ENCODE results near the gene ASIC3. TPM values are rescaled to one million over a fixed set of nuclear protein-coding genes. Genes with fewer than 3 reads are reported as not detected.
A peak's percentile ranks its signal among the peaks of the same experiment; 100 is the strongest.

Gene ASIC3
- polyA plus RNA-seq, 1 donor (not counting 4 experiments of a cell fraction or from before 2014, with no cell fraction given), result 0.35 TPM

GRCh38 chr7:151083071-151083823 lies 34.9 kb downstream of the ASIC3 start, which contains the start of gene TMUB1:
Gene TMUB1, minus strand, starts transcription at chr7:151083493. Its CDS starts 930 bp downstream, at chr7:151082563.
- Histone ChIP-seq H3K4me2 (ENCODE audit: control insufficient read depth, extremely low read depth, insufficient read depth, low read depth, low read length) (peak within 1 kb of the TSS; percentile 97), H3K9me3 (ENCODE audit: control insufficient read depth, low read depth, low read length) (no peaks in the 10 kb centered on the region), H3K79me2 (ENCODE audit: control insufficient read depth, insufficient read depth, low read length) (peaks cover 43% of the 10 kb centered on the region), H3K27me3 (ENCODE audit: control insufficient read depth, extremely low read depth, insufficient read depth, low read length) (no peaks in the 10 kb centered on the region), H4K20me1 (ENCODE audit: control insufficient read depth, extremely low read depth, insufficient read depth, low read length) (no peaks in the 10 kb centered on the region), H2AFZ (ENCODE audit: control insufficient read depth, low read length) (peak within 1 kb of the TSS; percentile 73), H3K36me3 (ENCODE audit: control insufficient read depth in 2 of 2, extremely low read depth in 1 of 2, insufficient read depth in 2 of 2, low read length in 2 of 2) (peaks cover 2 to 6% of the 10 kb centered on the region in 2 experiments), H3K9me1 (ENCODE audit: control insufficient read depth, extremely low read depth, insufficient read depth, low read length) (no peaks in the 10 kb centered on the region), H3K9ac (ENCODE audit: control insufficient read depth, extremely low read depth, insufficient read depth, low read length) (peak within 1 kb of the TSS; percentile 79), H3K27ac (ENCODE audit: control insufficient read depth, insufficient read depth, low read length) (peak within 1 kb of the TSS; percentile 52), H3K4me1 (ENCODE audit: control insufficient read depth, extremely low read depth, insufficient read depth, low read length) (peaks cover 31% of the 10 kb centered on the region), H3K4me3 (ENCODE audit: control insufficient read depth in 2 of 3, extremely low read depth in 1 of 3, insufficient read depth in 2 of 3, low read depth in 1 of 3, low read length in 3 of 3) (peak within 1 kb of the TSS; percentile 68 to 82 (median 79))
- dilution Hi-C loops (cut with MboI; ENCODE audit: extremely low pct_ligation_motif_present, low sequenced_read_pairs), result no loop called here
- TF ChIP-seq EZH2 (IDR thresholded peaks at IDR 0.05; ENCODE audit: low read length), result no peak
- no peak for TF ChIP-seq CTCF (optimal IDR thresholded peaks at IDR 0.05 in 1 of 3, IDR thresholded peaks at IDR 0.05 in 1 of 3, conservative IDR thresholded peaks at IDR 0.05 in 1 of 3; ENCODE audit: extremely low read depth in 1 of 3, insufficient read depth in 2 of 3, low read length in 3 of 3)
- DNase-seq (ENCODE audit: low read depth, low spot score) (no peak), FAIRE-seq (no peak)

GRCh38 chr7:151083824-151084160 lies 35.5 kb downstream of the ASIC3 start:
- peak overlapping the region; percentile 73 for H2AFZ ChIP-seq (ENCODE audit: control insufficient read depth, low read length)
- H3K27ac ChIP-seq (ENCODE audit: control insufficient read depth, insufficient read depth, low read length), result no peak overlapping the region
- TF ChIP-seq EZH2 (IDR thresholded peaks at IDR 0.05; ENCODE audit: low read length) (no peak), CTCF (optimal IDR thresholded peaks at IDR 0.05 in 1 of 3, IDR thresholded peaks at IDR 0.05 in 1 of 3, conservative IDR thresholded peaks at IDR 0.05 in 1 of 3; ENCODE audit: extremely low read depth in 1 of 3, insufficient read depth in 2 of 3, low read length in 3 of 3) (no peak)
- H3K4me3 ChIP-seq (ENCODE audit: control insufficient read depth in 2 of 3, extremely low read depth in 1 of 3, insufficient read depth in 2 of 3, low read depth in 1 of 3, low read length in 3 of 3), result peak overlapping the region; percentile 68 to 82 (median 79)
- peaks cover 37% of the 10 kb centered on the region for H3K4me1 ChIP-seq (ENCODE audit: control insufficient read depth, extremely low read depth, insufficient read depth, low read length)
- DNase-seq (ENCODE audit: low read depth, low spot score) (no peak), FAIRE-seq (no peak)
- dilution Hi-C loops (cut with MboI; ENCODE audit: extremely low pct_ligation_motif_present, low sequenced_read_pairs), result no loop called here
- H3K79me2 ChIP-seq (ENCODE audit: control insufficient read depth, insufficient read depth, low read length), result peaks cover 47% of the 10 kb centered on the region
- H3K9ac ChIP-seq (ENCODE audit: control insufficient read depth, extremely low read depth, insufficient read depth, low read length), result peak overlapping the region; percentile 18
- peak overlapping the region; percentile 70 for H3K4me2 ChIP-seq (ENCODE audit: control insufficient read depth, extremely low read depth, insufficient read depth, low read depth, low read length)
- peaks cover 2% of the 10 kb centered on the region in 2 experiments for H3K36me3 ChIP-seq (ENCODE audit: control insufficient read depth in 2 of 2, extremely low read depth in 1 of 2, insufficient read depth in 2 of 2, low read length in 2 of 2)
- H3K9me1 ChIP-seq (ENCODE audit: control insufficient read depth, extremely low read depth, insufficient read depth, low read length), result no peaks in the 10 kb centered on the region
- no peaks in the 10 kb centered on the region for H3K27me3 ChIP-seq (ENCODE audit: control insufficient read depth, extremely low read depth, insufficient read depth, low read length)
- no peaks in the 10 kb centered on the region for H4K20me1 ChIP-seq (ENCODE audit: control insufficient read depth, extremely low read depth, insufficient read depth, low read length)
- no peaks in the 10 kb centered on the region for H3K9me3 ChIP-seq (ENCODE audit: control insufficient read depth, low read depth, low read length)
